ENCODE data around the gene NCK2. TPM values are rescaled to one million over a fixed set of nuclear protein-coding genes. Genes with fewer than 3 reads are reported as not detected.

Gene NCK2
- total and polyA plus RNA-seq, 7 donors: 36.4 to 59.9 (median 52.0) TPM

- no peak overlapping the region for H3K27ac ChIP-seq
- no peak overlapping the region for H3K4me3 ChIP-seq
- no peaks in the 10 kb centered on the region for H3K9me3 ChIP-seq
- no peaks in the 10 kb centered on the region for H3K27me3 ChIP-seq
- H3K36me3 ChIP-seq: no peaks in the 10 kb centered on the region
- no peak for TF ChIP-seq EP300 (IDR thresholded peaks at IDR 0.05)
- no peak for TF ChIP-seq POLR2AphosphoS5 (IDR thresholded peaks at IDR 0.05)
- TF ChIP-seq CTCF (IDR thresholded peaks at IDR 0.05): no peak
- TF ChIP-seq POLR2A (IDR thresholded peaks at IDR 0.05): no peak
- intact Hi-C loops (cut with DNase I): no loop called here
- peaks cover 0 to 57% (median 49%) of the 10 kb centered on the region in 4 donors for H3K4me1 ChIP-seq
- no peak for DNase-seq
- WGBS, 2 donors: 73 to 93% methylated on average over 4 of the region's 4 CpGs
Measured at GRCh38 chr2:105809097-105809473, 64.4 kb downstream of the NCK2 start.

GRCh38 chr2:105809723-105810122 lies 65.0 kb downstream of the NCK2 start:
- intact Hi-C loops (cut with DNase I): loop anchor here (5.0 kb wide), 1 partner anchor 62 kb away; no protein-coding TSS in a partner anchor
- H3K27me3 ChIP-seq: no peaks in the 10 kb centered on the region
- H3K27ac ChIP-seq: no peak overlapping the region
- TF ChIP-seq POLR2A (IDR thresholded peaks at IDR 0.05): no peak
- TF ChIP-seq CTCF (IDR thresholded peaks at IDR 0.05): no peak
- TF ChIP-seq POLR2AphosphoS5 (IDR thresholded peaks at IDR 0.05): no peak
- no peak for TF ChIP-seq EP300 (IDR thresholded peaks at IDR 0.05)
- H3K36me3 ChIP-seq: no peaks in the 10 kb centered on the region
- H3K4me1 ChIP-seq: peaks cover 0 to 57% (median 50%) of the 10 kb centered on the region in 4 donors
- H3K9me3 ChIP-seq: no peaks in the 10 kb centered on the region
- H3K4me3 ChIP-seq: no peak overlapping the region
- DNase-seq: no peak
- WGBS, 2 donors: 94 to 97% methylated on average over 3 of the region's 3 CpGs

GRCh38 chr2:105812180-105813044 lies 67.7 kb downstream of the NCK2 start:
- peaks cover 0 to 67% (median 62%) of the 10 kb centered on the region in 4 donors for H3K4me1 ChIP-seq
- 63 to 78% methylated on average over 12 of the region's 12 CpGs for WGBS, 2 donors

GRCh38 chr2:105813045-105813315 lies 68.3 kb downstream of the NCK2 start:
- no peak for DNase-seq
- no peak for TF ChIP-seq EP300 (IDR thresholded peaks at IDR 0.05)
- H3K9me3 ChIP-seq: no peaks in the 10 kb centered on the region
- H3K27me3 ChIP-seq: no peaks in the 10 kb centered on the region
- intact Hi-C loops (cut with DNase I): loop anchor here (5.0 kb wide), 1 partner anchor 66 kb away; no protein-coding TSS in a partner anchor
- peaks cover 0 to 13% (median 0%) of the 10 kb centered on the region in 4 donors for H3K36me3 ChIP-seq
- H3K4me3 ChIP-seq: no peak overlapping the region
- H3K27ac ChIP-seq: peak overlapping the region in 3 of 4 donors; percentile 55 to 75 (median 67)
- H3K4me1 ChIP-seq: peaks cover 0 to 67% (median 62%) of the 10 kb centered on the region in 4 donors
- WGBS, 2 donors: 92 to 93% methylated on average over 4 of the region's 4 CpGs

More at GRCh38 chr2:105812180-105813044, 67.7 kb downstream of the NCK2 start:
- Histone ChIP-seq H3K4me3 (no peak overlapping the region), H3K27ac (peak overlapping the region; percentile 55 to 75 (median 64)), H3K9me3 (no peaks in the 10 kb centered on the region), H3K27me3 (no peaks in the 10 kb centered on the region), H3K36me3 (peaks cover 0 to 10% (median 0%) of the 10 kb centered on the region in 4 donors)
- DNase-seq: no peak
- TF ChIP-seq POLR2AphosphoS5 (IDR thresholded peaks at IDR 0.05) (no peak), CTCF (IDR thresholded peaks at IDR 0.05) (no peak), POLR2A (IDR thresholded peaks at IDR 0.05) (no peak), EP300 (IDR thresholded peaks at IDR 0.05) (no peak)
- intact Hi-C loops (cut with DNase I): loop anchor here (5.0 kb wide), 1 partner anchor 65 kb away; no protein-coding TSS in a partner anchor

GRCh38 chr2:105813405-105813804 lies 68.7 kb downstream of the NCK2 start:
- WGBS, 2 donors: 90 to 96% methylated on average over 5 of the region's 5 CpGs
- H3K4me1 ChIP-seq: peaks cover 0 to 67% (median 62%) of the 10 kb centered on the region in 4 donors
- peak overlapping the region in 1 of 4 donors; percentile 67 for H3K27ac ChIP-seq

More at GRCh38 chr2:105813405-105813804, 68.7 kb downstream of the NCK2 start:
- no peaks in the 10 kb centered on the region for H3K27me3 ChIP-seq
- DNase-seq: no peak
- peaks cover 0 to 17% (median 0%) of the 10 kb centered on the region in 4 donors for H3K36me3 ChIP-seq
- intact Hi-C loops (cut with DNase I): loop anchor here (5.0 kb wide), 1 partner anchor 66 kb away; no protein-coding TSS in a partner anchor
- H3K9me3 ChIP-seq: no peaks in the 10 kb centered on the region
- no peak for TF ChIP-seq POLR2AphosphoS5 (IDR thresholded peaks at IDR 0.05)
- TF ChIP-seq CTCF (IDR thresholded peaks at IDR 0.05): no peak
- TF ChIP-seq POLR2A (IDR thresholded peaks at IDR 0.05): no peak
- no peak for TF ChIP-seq EP300 (IDR thresholded peaks at IDR 0.05)
- no peak overlapping the region for H3K4me3 ChIP-seq

Data from sigmoid colon (tissue), 7 donors.